Fibroblast of skin of back (primary cell): ENCODE data around the gene CD300LG.

Experiments used
- DNase-seq: peaks from one replicate; pipeline ENCODE4 v3.0.0-alpha.2; 2013

The CD300LG gene

GRCh38 chr17:43907425-43907981 lies 60.5 kb downstream of the CD300LG start, which contains the start of gene MPP2:
Gene MPP2, minus strand, starts transcription at chr17:43907536. Its CDS starts 3,076 bp downstream, at chr17:43904460.
- peak; percentile 77 for DNase-seq

GRCh38 chr17:43907998-43908721 lies 61.2 kb downstream of the CD300LG start:
- DNase-seq, result peak; percentile 79

- no peak for DNase-seq
These were observed 62.7 kb downstream of the CD300LG start for GRCh38 chr17:43909537-43910231.

- DNase-seq, result no peak
These were observed 64.9 kb downstream of the CD300LG start for GRCh38 chr17:43911904-43912303.

- DNase-seq, result no peak
These were observed 65.8 kb downstream of the CD300LG start for GRCh38 chr17:43912635-43913304.
